A673 (cell line): ENCODE results near the gene OR10J4. TPM values are rescaled to one million over a fixed set of nuclear protein-coding genes. Genes with fewer than 3 reads are reported as not detected.

Source experiments
- BruUV-seq: library from RNA; stranded (reverse); fragments of 400-500 nt; replicated peaks from 2 replicates; lab custom pipeline; 2021; lab: Mats Ljungman, UMichigan
- CTCF ChIA-PET: fragments of 300-600 bp; sonication (Branson Sonifier 250); formaldehyde crosslinking; loops from one replicate; lab custom pipeline; 2022; ENCODE audit warnings: antibody characterized with exemption; lab: Charles Lee
- POLR2A ChIA-PET: fragments of 300-600 bp; sonication (Branson Sonifier 250); formaldehyde crosslinking; loops from one replicate; lab custom pipeline; 2022; ENCODE audit warnings: antibody characterized with exemption; ENCODE audit not compliant: low non-redundant PET; lab: Charles Lee
- DNase-seq: peaks from one replicate; pipeline ENCODE4 v3.0.0-alpha.2; 2015; ENCODE audit warnings: low spot score
- H3K27ac ChIP-seq: fragments of 200-600 bp; sonication (generic); 2 replicates; pipeline ENCODE4 v1.5.1; 2016; ENCODE audit warnings: mixed run types, low read depth, mild to moderate bottlenecking, mixed read lengths, antibody characterized with exemption, low read length; ENCODE audit not compliant: poor library complexity, severe bottlenecking
- H3K27me3 ChIP-seq: fragments of 200-600 bp; sonication (generic); replicated peaks from 2 replicates; pipeline ENCODE4 v1.6.1; 2017; ENCODE audit warnings: mixed run types, low read depth, mild to moderate bottlenecking, mixed read lengths, antibody characterized with exemption, low read length; ENCODE audit not compliant: insufficient read depth, poor library complexity
- H3K36me3 ChIP-seq: fragments of 200-600 bp; sonication (generic); 2 replicates; pipeline ENCODE4 v1.6.1; 2016; ENCODE audit warnings: mixed run types, mild to moderate bottlenecking, mixed read lengths, antibody characterized with exemption, low read length; ENCODE audit not compliant: insufficient read depth, poor library complexity, severe bottlenecking
- H3K4me1 ChIP-seq: fragments of 200-600 bp; sonication (generic); 2 replicates; pipeline ENCODE4 v1.6.1; 2017; ENCODE audit warnings: mixed run types, mild to moderate bottlenecking, mixed read lengths, antibody characterized with exemption, low read length; ENCODE audit not compliant: insufficient read depth, poor library complexity, severe bottlenecking
- H3K4me3 ChIP-seq: fragments of 200-600 bp; sonication (generic); 2 replicates; pipeline ENCODE4 v1.5.1; 2016; ENCODE audit warnings: low read depth, mixed run types, mild to moderate bottlenecking, mixed read lengths, low read length; ENCODE audit not compliant: poor library complexity, severe bottlenecking
- H3K9me3 ChIP-seq: fragments of 200-600 bp; sonication (generic); 2 replicates; pipeline ENCODE4 v1.6.1; 2016; ENCODE audit warnings: mixed run types, low read depth, mild to moderate bottlenecking, mixed read lengths, antibody characterized with exemption, low read length; ENCODE audit not compliant: poor library complexity, severe bottlenecking
- EZH2 ChIP-seq: fragments of 200-600 bp; sonication (generic); IDR thresholded peaks from 2 replicates; pipeline ENCODE4 v1.6.1; 2017; ENCODE audit warnings: borderline replicate concordance, low read depth, mild to moderate bottlenecking, mixed read lengths, antibody characterized with exemption, low read length; ENCODE audit not compliant: poor library complexity, severe bottlenecking
- intact Hi-C: fragments of 100-400 bp; cut with micrococcal nuclease; formaldehyde crosslinking; loops from one replicate; pipeline ENCODE4 v1.10.0; 2022; ENCODE audit not compliant: unreplicated experiment
- total RNA-seq: library from RNA; stranded (reverse); gene quantifications from 2 replicates; pipeline ENCODE4 v1.2.3, GENCODE V29; 2021
- TF ChIP-seq, protein P1 (sequence below): fragments of 300-800, 200-600 bp; sonication (generic); conservative IDR thresholded peaks from 2 replicates; pipeline ENCODE4 v1.5.1; 2017; ENCODE audit warnings: low read depth, mild to moderate bottlenecking, antibody characterized with exemption, low read length, moderate library complexity, mixed read lengths

Gene OR10J4
- total RNA-seq, 1 experiment from 2014 or later: not detected

- POLR2A ChIA-PET: no interaction called here
- no peak overlapping the region for H3K4me3 ChIP-seq
- TF ChIP-seq, protein P1, sequence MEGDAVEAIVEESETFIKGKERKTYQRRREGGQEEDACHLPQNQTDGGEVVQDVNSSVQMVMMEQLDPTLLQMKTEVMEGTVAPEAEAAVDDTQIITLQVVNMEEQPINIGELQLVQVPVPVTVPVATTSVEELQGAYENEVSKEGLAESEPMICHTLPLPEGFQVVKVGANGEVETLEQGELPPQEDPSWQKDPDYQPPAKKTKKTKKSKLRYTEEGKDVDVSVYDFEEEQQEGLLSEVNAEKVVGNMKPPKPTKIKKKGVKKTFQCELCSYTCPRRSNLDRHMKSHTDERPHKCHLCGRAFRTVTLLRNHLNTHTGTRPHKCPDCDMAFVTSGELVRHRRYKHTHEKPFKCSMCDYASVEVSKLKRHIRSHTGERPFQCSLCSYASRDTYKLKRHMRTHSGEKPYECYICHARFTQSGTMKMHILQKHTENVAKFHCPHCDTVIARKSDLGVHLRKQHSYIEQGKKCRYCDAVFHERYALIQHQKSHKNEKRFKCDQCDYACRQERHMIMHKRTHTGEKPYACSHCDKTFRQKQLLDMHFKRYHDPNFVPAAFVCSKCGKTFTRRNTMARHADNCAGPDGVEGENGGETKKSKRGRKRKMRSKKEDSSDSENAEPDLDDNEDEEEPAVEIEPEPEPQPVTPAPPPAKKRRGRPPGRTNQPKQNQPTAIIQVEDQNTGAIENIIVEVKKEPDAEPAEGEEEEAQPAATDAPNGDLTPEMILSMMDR: no peak
- TF ChIP-seq EZH2: no peak
- no peak overlapping the region for H3K27ac ChIP-seq
- no peaks in the 10 kb centered on the region for H3K36me3 ChIP-seq
- H3K27me3 ChIP-seq: peaks cover 41% of the 10 kb centered on the region
- CTCF ChIA-PET: no interaction called here
- intact Hi-C loops: no loop called here
- no peaks in the 10 kb centered on the region for H3K4me1 ChIP-seq
- no TSS peak for BruUV-seq
- DNase-seq: no peak
- no peaks in the 10 kb centered on the region for H3K9me3 ChIP-seq
Measured at GRCh38 chr1:159441360-159441759, 9.4 kb downstream of the OR10J4 start.

DNA sequence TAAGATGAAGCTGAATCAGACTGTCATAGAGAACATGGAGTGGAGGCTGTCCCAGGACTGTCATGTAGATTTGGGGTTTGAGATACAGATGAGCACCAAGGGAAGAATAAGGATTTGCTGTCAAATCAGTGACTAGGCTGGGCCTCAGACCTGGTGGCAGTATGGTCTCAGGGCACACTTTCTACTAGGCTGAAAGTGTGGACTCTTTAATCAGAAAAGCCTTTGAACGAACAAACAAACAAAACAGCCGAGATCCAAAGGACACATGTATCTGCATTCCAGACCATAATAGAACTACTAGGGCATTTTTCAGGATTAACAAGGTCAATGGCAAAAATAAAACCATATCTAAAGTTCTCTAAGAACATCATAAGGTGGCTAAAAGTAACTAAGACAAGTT, 10.4 kb downstream of the OR10J4 start:
- Histone ChIP-seq H3K4me1 (no peaks in the 10 kb centered on the region), H3K27me3 (peaks cover 35% of the 10 kb centered on the region), H3K36me3 (no peaks in the 10 kb centered on the region), H3K4me3 (no peak overlapping the region), H3K27ac (no peak overlapping the region), H3K9me3 (no peaks in the 10 kb centered on the region)
- ChIA-PET POLR2A (interaction anchor here (0.7 kb wide), 1 partner anchor 10 kb away, joined by 3 read pairs; the partner anchor contains the start of gene OR10J4), CTCF (no interaction called here)
- no peak for DNase-seq
- BruUV-seq: no TSS peak
- TF ChIP-seq, protein P1: no peak
- no peak for TF ChIP-seq EZH2
- intact Hi-C loops: no loop called here

GRCh38 chr1:159443066-159443750, 11.2 kb downstream of the OR10J4 start:
- TF ChIP-seq, protein P1: no peak
- no peak for TF ChIP-seq EZH2
- H3K27ac ChIP-seq: no peak overlapping the region
- H3K9me3 ChIP-seq: no peaks in the 10 kb centered on the region
- peaks cover 27% of the 10 kb centered on the region for H3K27me3 ChIP-seq
- POLR2A ChIA-PET: no interaction called here
- intact Hi-C loops: no loop called here
- H3K36me3 ChIP-seq: no peaks in the 10 kb centered on the region
- CTCF ChIA-PET: no interaction called here
- BruUV-seq: no TSS peak
- DNase-seq: no peak
- H3K4me1 ChIP-seq: no peaks in the 10 kb centered on the region
- no peak overlapping the region for H3K4me3 ChIP-seq
